Measurements from ENCODE around the gene ALPP.

DNA sequence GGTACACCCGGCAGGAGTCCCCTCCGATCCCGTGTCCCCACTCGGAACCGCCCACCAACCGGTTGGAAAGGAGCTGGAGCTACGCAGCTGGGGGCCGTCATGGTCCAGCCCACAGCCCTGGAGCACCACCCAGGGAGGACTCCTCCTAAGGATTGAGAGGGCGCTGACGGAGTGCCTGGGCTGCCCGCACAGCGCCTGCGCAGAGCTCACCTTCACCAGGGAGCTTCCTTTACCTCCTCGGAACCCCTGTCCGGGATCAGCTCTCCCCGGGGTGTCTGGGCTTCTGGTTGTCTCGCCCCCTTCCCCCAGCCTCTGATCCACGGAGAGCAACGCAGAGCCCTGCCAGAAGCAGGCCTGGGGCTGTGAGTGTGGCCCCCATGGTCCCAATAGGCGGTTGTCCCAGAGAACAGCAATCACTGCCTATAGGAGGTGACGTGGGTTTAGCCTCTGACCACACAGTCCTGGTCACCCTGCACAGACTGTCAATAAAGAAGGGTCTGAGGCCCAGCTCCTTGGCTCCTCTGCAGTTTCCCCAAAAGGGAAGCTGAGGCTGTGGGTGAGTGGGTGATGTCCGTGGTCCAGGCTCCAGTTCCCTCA, 42.7 kb downstream of the ALPP start:
- TF ChIP-seq, protein P1, sequence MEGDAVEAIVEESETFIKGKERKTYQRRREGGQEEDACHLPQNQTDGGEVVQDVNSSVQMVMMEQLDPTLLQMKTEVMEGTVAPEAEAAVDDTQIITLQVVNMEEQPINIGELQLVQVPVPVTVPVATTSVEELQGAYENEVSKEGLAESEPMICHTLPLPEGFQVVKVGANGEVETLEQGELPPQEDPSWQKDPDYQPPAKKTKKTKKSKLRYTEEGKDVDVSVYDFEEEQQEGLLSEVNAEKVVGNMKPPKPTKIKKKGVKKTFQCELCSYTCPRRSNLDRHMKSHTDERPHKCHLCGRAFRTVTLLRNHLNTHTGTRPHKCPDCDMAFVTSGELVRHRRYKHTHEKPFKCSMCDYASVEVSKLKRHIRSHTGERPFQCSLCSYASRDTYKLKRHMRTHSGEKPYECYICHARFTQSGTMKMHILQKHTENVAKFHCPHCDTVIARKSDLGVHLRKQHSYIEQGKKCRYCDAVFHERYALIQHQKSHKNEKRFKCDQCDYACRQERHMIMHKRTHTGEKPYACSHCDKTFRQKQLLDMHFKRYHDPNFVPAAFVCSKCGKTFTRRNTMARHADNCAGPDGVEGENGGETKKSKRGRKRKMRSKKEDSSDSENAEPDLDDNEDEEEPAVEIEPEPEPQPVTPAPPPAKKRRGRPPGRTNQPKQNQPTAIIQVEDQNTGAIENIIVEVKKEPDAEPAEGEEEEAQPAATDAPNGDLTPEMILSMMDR (IDR thresholded peaks at IDR 0.05; ENCODE audit: insufficient read depth, low read length, poor library complexity, severe bottlenecking): no peak
- no peak for TF ChIP-seq EZH2phosphoT487 (conservative IDR thresholded peaks at IDR 0.05; ENCODE audit: low read length)

Measured in SU-DHL-6 (cell line).